Measurements from ENCODE around the gene WFDC2. TPM values are rescaled to one million over a fixed set of nuclear protein-coding genes. Genes with fewer than 3 reads are reported as not detected.

The WFDC2 gene
- total and polyA plus RNA-seq, 2 of the 13 experiments (the other 11 are each of a cell fraction or from before 2014, with no cell fraction given): 0.33 TPM; not detected in 1

DNA sequence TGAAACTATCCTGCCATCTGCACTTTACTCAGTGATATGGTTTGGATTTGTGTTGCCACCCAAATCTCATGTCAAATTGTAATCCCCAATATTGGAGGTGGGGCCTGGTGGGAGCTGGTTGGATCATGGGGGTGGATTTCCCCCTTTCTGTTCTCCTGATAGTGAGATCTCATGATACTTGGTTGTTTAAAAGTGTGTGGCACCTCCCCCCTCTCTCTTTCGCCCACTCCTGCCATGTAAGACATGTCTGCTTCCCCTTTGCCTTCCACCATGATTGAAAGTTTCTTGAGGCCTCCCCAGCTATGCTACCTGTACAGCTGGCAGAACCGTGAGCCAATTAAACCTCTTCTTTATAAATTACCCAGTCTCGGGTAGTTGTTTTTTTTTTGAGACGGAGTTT lies 35.6 kb upstream of the WFDC2 start:
- Histone ChIP-seq H3K4me2 (ENCODE audit: low read depth, low read length) (no peak overlapping the region), H3K4me1 (ENCODE audit: insufficient read depth, low read length) (0 out of 2 replicates have a peak, but pooled peaks cover 6% of the 10 kb centered on the region), H3K4me3 (replicated peaks in 1 of 3; ENCODE audit: insufficient read depth in 1 of 3, low read depth in 2 of 3, low read length in 3 of 3) (no peak overlapping the region), H3K27me3 (ENCODE audit: control insufficient read depth in 1 of 2, insufficient read depth in 2 of 2, low read length in 2 of 2) (no peaks in the 10 kb centered on the region), H2AFZ (ENCODE audit: low read length) (no peak overlapping the region), H3K9ac (ENCODE audit: insufficient read depth, low read depth, low read length) (no peak overlapping the region), H3K79me2 (ENCODE audit: insufficient read depth, low read length) (no peaks in the 10 kb centered on the region), H3K36me3 (replicated peaks in 1 of 2; ENCODE audit: control insufficient read depth in 1 of 2, insufficient read depth in 2 of 2, low read length in 2 of 2) (peaks cover 0 to 13% of the 10 kb centered on the region in 2 experiments; a peak in 2 of 5 replicates), H4K20me1 (ENCODE audit: insufficient read depth, low read length) (no peaks in the 10 kb centered on the region), H3K9me3 (ENCODE audit: low read length) (no peaks in the 10 kb centered on the region), H3K27ac (ENCODE audit: extremely low read length, insufficient read depth, low read length) (no peak overlapping the region)
- intact Hi-C loops (cut with micrococcal nuclease; ENCODE audit: unreplicated experiment) (no loop called here), in situ Hi-C loops (cut with HindIII; ENCODE audit: extremely low pct_ligation_motif_present, low pct_unique_long_range_greater_than_20kb) (no loop called here)
- ATAC-seq (no peak), DNase-seq (ENCODE audit: low spot score) (no peak), FAIRE-seq (no peak)
- ChIA-PET POLR2A (interaction anchor here (2.0 kb wide), 1 partner anchor 144 kb away, joined by 4 read pairs; no protein-coding TSS in a partner anchor), CTCF (ENCODE audit: low intra/inter-chr PET ratio, low total read pairs) (no interaction called here)
- WGBS (ENCODE audit: low lambda C conversion rate): 94% methylated on average over 4 of the region's 4 CpGs
- no TSS peak for BruUV-seq (replicated peaks)
- no peak for TF ChIP-seq RAD51 (IDR thresholded peaks at IDR 0.05; ENCODE audit: borderline replicate concordance)
- TF ChIP-seq NRL (CRISPR knock-in tag; IDR thresholded peaks at IDR 0.05; ENCODE audit: borderline replicate concordance): no peak
- TF ChIP-seq GTF2F1 (IDR thresholded peaks at IDR 0.05; ENCODE audit: low read length): no peak
- TF ChIP-seq SP2 (CRISPR knock-in tag; IDR thresholded peaks at IDR 0.05): no peak
- TF ChIP-seq ZNF580 (CRISPR knock-in tag; IDR thresholded peaks at IDR 0.05; ENCODE audit: borderline replicate concordance, low read depth): no peak
- no peak for TF ChIP-seq DR1 (CRISPR knock-in tag; IDR thresholded peaks at IDR 0.05)
- no peak for TF ChIP-seq MYPOP (CRISPR knock-in tag; IDR thresholded peaks at IDR 0.05)
- TF ChIP-seq, protein P1, sequence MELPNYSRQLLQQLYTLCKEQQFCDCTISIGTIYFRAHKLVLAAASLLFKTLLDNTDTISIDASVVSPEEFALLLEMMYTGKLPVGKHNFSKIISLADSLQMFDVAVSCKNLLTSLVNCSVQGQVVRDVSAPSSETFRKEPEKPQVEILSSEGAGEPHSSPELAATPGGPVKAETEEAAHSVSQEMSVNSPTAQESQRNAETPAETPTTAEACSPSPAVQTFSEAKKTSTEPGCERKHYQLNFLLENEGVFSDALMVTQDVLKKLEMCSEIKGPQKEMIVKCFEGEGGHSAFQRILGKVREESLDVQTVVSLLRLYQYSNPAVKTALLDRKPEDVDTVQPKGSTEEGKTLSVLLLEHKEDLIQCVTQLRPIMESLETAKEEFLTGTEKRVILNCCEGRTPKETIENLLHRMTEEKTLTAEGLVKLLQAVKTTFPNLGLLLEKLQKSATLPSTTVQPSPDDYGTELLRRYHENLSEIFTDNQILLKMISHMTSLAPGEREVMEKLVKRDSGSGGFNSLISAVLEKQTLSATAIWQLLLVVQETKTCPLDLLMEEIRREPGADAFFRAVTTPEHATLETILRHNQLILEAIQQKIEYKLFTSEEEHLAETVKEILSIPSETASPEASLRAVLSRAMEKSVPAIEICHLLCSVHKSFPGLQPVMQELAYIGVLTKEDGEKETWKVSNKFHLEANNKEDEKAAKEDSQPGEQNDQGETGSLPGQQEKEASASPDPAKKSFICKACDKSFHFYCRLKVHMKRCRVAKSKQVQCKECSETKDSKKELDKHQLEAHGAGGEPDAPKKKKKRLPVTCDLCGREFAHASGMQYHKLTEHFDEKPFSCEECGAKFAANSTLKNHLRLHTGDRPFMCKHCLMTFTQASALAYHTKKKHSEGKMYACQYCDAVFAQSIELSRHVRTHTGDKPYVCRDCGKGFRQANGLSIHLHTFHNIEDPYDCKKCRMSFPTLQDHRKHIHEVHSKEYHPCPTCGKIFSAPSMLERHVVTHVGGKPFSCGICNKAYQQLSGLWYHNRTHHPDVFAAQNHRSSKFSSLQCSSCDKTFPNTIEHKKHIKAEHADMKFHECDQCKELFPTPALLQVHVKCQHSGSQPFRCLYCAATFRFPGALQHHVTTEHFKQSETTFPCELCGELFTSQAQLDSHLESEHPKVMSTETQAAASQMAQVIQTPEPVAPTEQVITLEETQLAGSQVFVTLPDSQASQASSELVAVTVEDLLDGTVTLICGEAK (IDR thresholded peaks at IDR 0.05): no peak
- TF ChIP-seq, protein P1 (CRISPR knock-in tag; IDR thresholded peaks at IDR 0.05): no peak

All from HepG2 (cell line).